GM18951 (cell line): ENCODE measurements around the gene TPBG.
"Not testable (repeated sequence)": the region's sequence is repeated elsewhere in the genome, so short reads cannot be mapped to it uniquely, and the experiment has no call there.

Experiments
- POLR2A ChIP-seq: IDR thresholded peaks from 4 replicates; pipeline ENCODE4 v1.6.1; 2011; ENCODE audit warnings: mild to moderate bottlenecking; ENCODE audit not compliant: insufficient read length, insufficient read depth; ENCODE audit errors: extremely low read depth
- in situ Hi-C: fragments of 300-500 bp; cut with MboI; formaldehyde crosslinking; loops from one replicate; pipeline ENCODE4 v1.12.0; 2022; ENCODE audit warnings: low sequenced_read_pairs, mixed read lengths, inconsistent platforms; ENCODE audit not compliant: unreplicated experiment

TPBG gene

DNA sequence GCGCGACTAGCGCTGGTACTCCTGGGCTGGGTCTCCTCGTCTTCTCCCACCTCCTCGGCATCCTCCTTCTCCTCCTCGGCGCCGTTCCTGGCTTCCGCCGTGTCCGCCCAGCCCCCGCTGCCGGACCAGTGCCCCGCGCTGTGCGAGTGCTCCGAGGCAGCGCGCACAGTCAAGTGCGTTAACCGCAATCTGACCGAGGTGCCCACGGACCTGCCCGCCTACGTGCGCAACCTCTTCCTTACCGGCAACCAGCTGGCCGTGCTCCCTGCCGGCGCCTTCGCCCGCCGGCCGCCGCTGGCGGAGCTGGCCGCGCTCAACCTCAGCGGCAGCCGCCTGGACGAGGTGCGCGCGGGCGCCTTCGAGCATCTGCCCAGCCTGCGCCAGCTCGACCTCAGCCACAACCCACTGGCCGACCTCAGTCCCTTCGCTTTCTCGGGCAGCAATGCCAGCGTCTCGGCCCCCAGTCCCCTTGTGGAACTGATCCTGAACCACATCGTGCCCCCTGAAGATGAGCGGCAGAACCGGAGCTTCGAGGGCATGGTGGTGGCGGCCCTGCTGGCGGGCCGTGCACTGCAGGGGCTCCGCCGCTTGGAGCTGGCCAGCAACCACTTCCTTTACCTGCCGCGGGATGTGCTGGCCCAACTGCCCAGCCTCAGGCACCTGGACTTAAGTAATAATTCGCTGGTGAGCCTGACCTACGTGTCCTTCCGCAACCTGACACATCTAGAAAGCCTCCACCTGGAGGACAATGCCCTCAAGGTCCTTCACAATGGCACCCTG, 1.6 kb downstream of the TPBG start:
- in situ Hi-C loops = no loop called here
- TF ChIP-seq POLR2A = no peak

DNA sequence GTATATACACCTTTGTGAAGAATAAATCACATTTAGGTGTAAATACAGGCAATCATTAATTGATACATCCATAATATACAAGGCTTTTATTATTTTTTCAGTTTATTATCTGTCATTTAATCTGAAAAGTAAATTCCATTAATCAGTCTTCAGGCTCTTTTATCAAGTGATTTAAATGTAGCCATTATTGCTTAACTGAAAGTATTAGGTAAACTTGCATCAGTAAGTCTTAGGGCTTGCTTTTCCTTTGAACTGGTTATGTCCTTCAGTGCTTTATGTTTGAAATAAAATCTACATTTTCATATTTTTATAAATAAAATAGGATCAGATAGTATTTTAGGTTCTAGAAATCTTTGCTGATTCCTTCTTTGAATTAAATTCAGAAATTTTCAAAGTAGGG, 4.1 kb downstream of the TPBG start:
- no peak for TF ChIP-seq POLR2A
- in situ Hi-C loops = no loop called here

- TF ChIP-seq POLR2A = no peak
- in situ Hi-C loops = no loop called here
Observed at GRCh38 chr6:82370788-82371187, 7.2 kb downstream of the TPBG start.

GRCh38 chr6:82371799-82372546, 8.4 kb downstream of the TPBG start:
- in situ Hi-C loops = no loop called here
- TF ChIP-seq POLR2A = no peak

DNA sequence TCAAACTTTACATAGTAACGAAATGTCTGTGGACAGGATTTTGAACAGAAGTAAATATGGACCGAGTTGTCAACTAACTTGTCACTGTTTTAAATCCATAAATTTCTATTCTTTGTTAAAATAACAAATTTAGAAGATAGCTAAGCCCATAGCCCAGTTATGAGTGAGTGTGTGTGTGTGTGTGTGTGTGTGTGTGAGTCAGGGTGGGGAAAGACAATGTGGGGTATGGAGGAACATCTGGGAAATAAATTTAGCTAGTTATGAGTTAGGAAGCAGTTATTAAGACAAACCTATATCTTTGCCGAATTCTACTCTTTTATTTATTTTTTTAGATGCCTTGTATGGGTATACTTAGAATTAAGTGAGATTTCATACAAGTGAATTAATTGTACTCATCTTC, 9.0 kb downstream of the TPBG start:
- in situ Hi-C loops = no loop called here

DNA sequence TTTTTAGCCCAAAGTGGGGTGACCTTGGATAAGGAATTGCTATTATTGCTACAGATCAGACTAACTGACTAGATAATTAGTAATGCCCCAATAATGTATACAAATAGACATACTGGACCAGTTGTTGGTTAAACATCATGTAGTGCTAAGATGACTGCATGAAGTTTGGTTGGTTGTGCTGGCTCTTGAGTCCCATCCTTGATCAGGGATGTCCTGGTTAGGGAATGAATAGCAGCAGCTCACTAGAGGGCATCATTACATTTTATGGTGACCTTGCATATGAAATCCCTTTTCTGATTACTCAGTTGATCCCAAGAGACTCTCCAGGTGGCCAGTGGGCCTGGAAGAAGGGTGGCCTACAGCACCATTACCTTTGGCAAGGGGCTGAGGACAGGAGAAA, 10.9 kb downstream of the TPBG start:
- in situ Hi-C loops = no loop called here
- no peak for TF ChIP-seq POLR2A

More for the DNA sequence above, 9.0 kb downstream of the TPBG start:
- TF ChIP-seq POLR2A = no peak

DNA sequence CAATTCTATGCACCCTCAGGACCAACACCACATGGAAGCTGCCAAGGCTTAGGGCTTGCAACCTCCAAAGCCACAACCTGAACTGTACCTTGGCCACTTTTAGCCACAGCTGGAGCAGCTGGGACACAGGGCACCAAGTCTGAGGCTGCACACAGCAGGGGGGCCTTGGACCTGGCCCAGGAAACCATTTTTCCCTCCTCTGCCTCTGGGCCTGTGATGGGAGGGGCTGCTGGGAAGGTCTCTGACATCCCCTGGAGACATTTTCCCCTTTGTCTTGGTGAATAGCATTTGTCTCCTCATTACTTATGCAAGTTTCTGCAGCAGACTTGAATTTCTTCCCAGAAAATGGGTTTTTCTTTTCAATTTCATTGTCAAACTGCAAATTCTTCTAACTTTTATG, 13.0 kb downstream of the TPBG start:
- in situ Hi-C loops = no loop called here

GRCh38 chr6:82380566-82381185, 17.1 kb downstream of the TPBG start:
- in situ Hi-C loops = no loop called here
- TF ChIP-seq POLR2A = no peak

More for the DNA sequence above, 13.0 kb downstream of the TPBG start:
- no peak for TF ChIP-seq POLR2A

DNA sequence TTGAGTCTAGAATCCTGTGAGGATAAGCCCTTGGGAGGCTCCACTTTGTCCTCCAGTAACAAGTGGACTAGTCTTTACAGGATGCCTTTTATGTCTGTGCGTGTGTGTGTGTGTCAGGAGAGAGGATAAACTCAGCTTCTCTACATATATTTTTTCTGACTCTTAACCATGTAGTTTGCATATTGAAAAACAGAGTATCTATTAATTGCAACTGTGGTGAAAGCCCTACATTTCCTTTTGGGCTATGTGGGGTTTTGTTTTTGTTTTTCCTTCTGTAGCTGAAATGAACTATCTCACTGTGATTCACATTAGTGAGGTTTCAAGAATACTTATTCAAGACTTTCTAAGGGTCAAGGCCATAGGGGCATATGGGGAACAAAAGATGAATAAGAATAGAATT, 17.7 kb downstream of the TPBG start:
- TF ChIP-seq POLR2A = no peak
- in situ Hi-C loops = no loop called here

DNA sequence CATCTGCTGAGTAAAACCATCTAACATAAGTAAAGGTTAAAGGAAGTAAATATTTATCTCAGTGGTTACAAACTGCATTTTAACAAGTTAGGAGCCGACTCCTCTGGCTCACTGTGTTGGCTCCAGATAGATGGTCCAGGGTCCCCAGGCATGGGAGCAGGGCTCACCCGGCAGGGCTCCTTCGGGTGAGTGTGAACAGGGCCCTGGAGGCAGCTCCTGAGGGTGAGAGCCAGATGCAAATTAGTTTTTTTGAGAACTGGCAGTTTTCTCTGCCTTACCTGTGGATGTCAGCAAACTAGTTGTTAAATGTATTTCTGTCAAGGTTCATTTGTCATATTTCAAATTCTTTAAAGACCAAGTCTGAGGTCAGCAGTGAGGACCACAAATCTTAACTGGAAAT, 21.5 kb downstream of the TPBG start:
- TF ChIP-seq POLR2A = no peak
- in situ Hi-C loops = no loop called here

GRCh38 chr6:82385546-82385945, 21.9 kb downstream of the TPBG start:
- no peak for TF ChIP-seq POLR2A
- in situ Hi-C loops = no loop called here

DNA sequence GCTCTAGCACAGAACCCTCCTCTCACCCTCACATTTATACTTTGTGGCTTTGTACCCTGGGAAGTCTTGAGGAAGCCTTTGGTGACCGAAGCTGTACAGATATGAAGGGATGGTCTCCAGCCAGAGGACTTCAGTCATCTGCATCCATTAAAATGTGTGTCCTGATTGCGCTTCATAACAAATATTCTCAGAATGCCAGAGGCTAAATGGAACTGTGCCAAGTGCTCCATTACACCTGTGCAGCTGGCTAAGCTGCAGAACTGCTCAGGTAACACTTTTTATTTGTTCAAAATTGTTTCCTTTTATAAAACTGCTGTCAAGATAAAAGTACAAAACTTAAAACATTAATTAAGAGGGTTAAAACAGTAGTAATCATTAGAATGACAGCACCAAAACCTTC, 22.3 kb downstream of the TPBG start:
- TF ChIP-seq POLR2A = no peak
- in situ Hi-C loops = no loop called here

DNA sequence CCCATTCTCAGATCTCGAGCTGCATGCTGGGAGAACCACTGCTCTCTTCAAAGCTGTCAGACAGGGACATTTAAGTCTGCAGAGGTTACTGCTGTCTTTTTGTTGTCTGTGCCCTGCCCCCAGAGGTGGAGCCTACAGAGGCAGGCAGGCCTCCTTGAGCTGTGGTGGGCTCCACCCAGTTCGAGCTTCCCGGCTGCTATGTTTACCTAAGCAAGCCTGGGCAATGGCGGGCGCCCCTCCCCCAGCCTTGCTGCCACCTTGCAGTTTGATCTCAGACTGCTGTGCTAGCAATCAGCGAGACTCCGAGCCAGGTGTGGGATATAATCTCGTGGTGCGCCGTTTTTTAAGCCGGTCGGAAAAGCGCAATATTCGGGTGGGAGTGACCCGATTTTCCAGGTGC, 31.2 kb downstream of the TPBG start:
- in situ Hi-C loops = not testable (repeated sequence)

- in situ Hi-C loops = no loop called here
Observed at GRCh38 chr6:82396964-82397751, 33.5 kb downstream of the TPBG start.

More at GRCh38 chr6:82396964-82397751, 33.5 kb downstream of the TPBG start:
- no peak for TF ChIP-seq POLR2A
